Activated CD8-positive, alpha-beta memory T cell treated with anti-CD3 and anti-CD28 coated beads, Interleukin-2, amount 50 U/mL, for 1 hour (primary cell): ENCODE measurements around the gene HCN3.

Experiments
- DNase-seq: peaks from one replicate; pipeline ENCODE4 v3.0.0-alpha.2; 2020; ENCODE audit errors: extremely low read depth

HCN3 gene

DNA sequence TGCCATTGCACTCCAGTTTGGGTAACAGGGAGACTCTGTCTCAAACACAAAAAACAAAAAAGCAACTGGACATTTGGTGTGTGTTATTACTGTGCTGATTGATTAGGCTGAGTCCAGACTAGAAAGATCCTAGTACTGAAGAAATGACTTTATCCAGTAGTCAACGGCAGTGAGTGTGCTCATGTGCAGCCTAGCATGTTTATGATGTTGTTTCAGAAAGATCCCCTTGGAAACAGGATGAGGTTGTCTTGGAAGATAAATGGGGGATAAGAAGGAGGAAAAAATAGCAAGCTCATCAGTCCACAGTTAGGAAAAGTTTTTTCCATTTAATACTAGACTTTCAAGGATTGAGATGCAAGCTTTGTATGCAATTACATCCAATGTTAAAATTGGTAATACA, 57.7 kb downstream of the HCN3 start:
- DNase-seq = no peak
